IPS-NIHi11 (cell line): ENCODE measurements around the gene PLXNA2.

Experiments
- DNase-seq: peaks from one replicate; pipeline ENCODE4 v3.0.0; 2012; ENCODE audit warnings: mixed read lengths, low spot score

PLXNA2 gene

GRCh38 chr1:208163539-208163938 lies 80.6 kb downstream of the PLXNA2 start:
- no peak for DNase-seq

- DNase-seq, result no peak
These were observed 81.3 kb downstream of the PLXNA2 start for GRCh38 chr1:208162903-208163302.

GRCh38 chr1:208161656-208162375 lies 82.4 kb downstream of the PLXNA2 start:
- DNase-seq, result no peak

GRCh38 chr1:208161005-208161404 lies 83.2 kb downstream of the PLXNA2 start:
- no peak for DNase-seq

GRCh38 chr1:208160259-208160819 lies 83.8 kb downstream of the PLXNA2 start:
- no peak for DNase-seq

GRCh38 chr1:208159555-208160258 lies 84.5 kb downstream of the PLXNA2 start:
- no peak for DNase-seq

GRCh38 chr1:208158640-208159554 lies 85.3 kb downstream of the PLXNA2 start:
- DNase-seq, result peak; percentile 52

- DNase-seq, result no peak
These were observed 86.4 kb downstream of the PLXNA2 start for GRCh38 chr1:208157769-208158168.

- no peak for DNase-seq
These were observed 87.4 kb downstream of the PLXNA2 start for GRCh38 chr1:208156741-208157140.

- DNase-seq, result no peak
These were observed 87.9 kb downstream of the PLXNA2 start for GRCh38 chr1:208156310-208156709.

GRCh38 chr1:208154679-208155642 lies 89.2 kb downstream of the PLXNA2 start:
- no peak for DNase-seq

GRCh38 chr1:208154040-208154439 lies 90.1 kb downstream of the PLXNA2 start:
- no peak for DNase-seq

- no peak for DNase-seq
These were observed 90.8 kb downstream of the PLXNA2 start for GRCh38 chr1:208153386-208153785.

- DNase-seq, result no peak
These were observed 92.2 kb downstream of the PLXNA2 start for GRCh38 chr1:208151728-208152598.

- no peak for DNase-seq
These were observed 93.2 kb downstream of the PLXNA2 start for GRCh38 chr1:208150833-208151458.

- no peak for DNase-seq
These were observed 94.2 kb downstream of the PLXNA2 start for GRCh38 chr1:208149776-208150514.

GRCh38 chr1:208149213-208149612 lies 95.0 kb downstream of the PLXNA2 start:
- no peak for DNase-seq

- no peak for DNase-seq
These were observed 95.8 kb downstream of the PLXNA2 start for GRCh38 chr1:208148380-208148779.

GRCh38 chr1:208146650-208147049 lies 97.5 kb downstream of the PLXNA2 start:
- DNase-seq, result no peak
